Adrenal gland (tissue), 12 donors: ENCODE results near the gene GPC3. TPM values are rescaled to one million over a fixed set of nuclear protein-coding genes. Genes with fewer than 3 reads are reported as not detected.

Experiments used
- DNase-seq, 7 donors: peaks; one replicate each; pipeline ENCODE4 v3.0.0-alpha.2; 2019 to 2020
- H3K27ac ChIP-seq, 5 donors: fragments of 200-600 bp; sonication (generic) in 4 of 5; 1 replicate in 3 of 5; 2 replicates in 2 of 5; pipeline versions ENCODE4 v1.5.1 to v1.8.0; 2016 to 2020; ENCODE audit warnings: mild to moderate bottlenecking in 1 of 5
- H3K27me3 ChIP-seq: fragments of 200-600 bp; 2 replicates; pipeline ENCODE4 v1.8.0; 2021
- H3K36me3 ChIP-seq, 2 donors: fragments of 200-600 bp; replicated peaks in 1 of 2; 1 replicate in 1 of 2; 2 replicates in 1 of 2; pipeline versions ENCODE4 v1.5.1 to v1.8.0; 2018 to 2022
- H3K4me1 ChIP-seq, 2 donors: fragments of 200-600 bp; replicated peaks in 1 of 2; 1 replicate in 1 of 2; 2 replicates in 1 of 2; pipeline versions ENCODE4 v1.5.1 to v1.8.0; 2018 to 2021
- H3K4me3 ChIP-seq, 4 donors: fragments of 200-600 bp; sonication (generic) in 3 of 4; one replicate each; pipeline ENCODE4 v1.5.1; 2016 to 2018
- H3K9me3 ChIP-seq, 3 donors: fragments of 200-600 bp; sonication (generic) in 1 of 3; replicated peaks in 1 of 3; 1 replicate in 2 of 3; 2 replicates in 1 of 3; pipeline versions ENCODE4 v1.5.1 to v1.8.0; 2016 to 2021
- CTCF ChIP-seq, 6 experiments: fragments of 450-650 bp in 4 of 6; fragments of 200-600 bp in 2 of 6; sonication (generic) in 1 of 6; IDR thresholded peaks; 1 replicate in 5 of 6; 2 replicates in 1 of 6; pipeline versions ENCODE4 v1.5.1 to v1.8.0; 2016 to 2021; ENCODE audit warnings: antibody characterized with exemption in 6 of 6, mild to moderate bottlenecking in 2 of 6, moderate library complexity in 1 of 6
- POLR2A ChIP-seq, 2 donors: fragments of 450-650 bp; IDR thresholded peaks; one replicate each; pipeline ENCODE4 v1.6.1; 2017; ENCODE audit warnings: antibody characterized with exemption in 2 of 2, mild to moderate bottlenecking in 2 of 2, moderate library complexity in 1 of 2
- WGBS, 4 donors: extraction: QIAGEN DNeasy Blood & Tissue Kit in 2 of 4; methylation state at CpG; one replicate each; pipeline versions ENCODE4 v1.1.5 to v1.1.7; 2013 to 2017; 5-methylcytosine and 5-hydroxymethylcytosine counted together
- intact Hi-C, 2 donors: fragments of 100-400 bp; cut with DNase I; formaldehyde crosslinking; loops; one replicate each; pipeline versions ENCODE4 v1.14.1 to v1.15.0; 2022 to 2023
- polyA plus RNA-seq, 3 donors: library from polyadenylated mRNA; stranded (reverse); fragments of 200-250 nt in 2 of 3; fragments of 350-450 nt in 1 of 3; fragmentation: Illumina TruSeq in 1 of 3; extraction: RNeasy Lipid Tissue Mini Kit (QIAGEN cat#74804) in 1 of 3; gene quantifications; one replicate each; pipeline ENCODE4 v1.2.3, GENCODE V29; 2013 to 2014
- total RNA-seq, 9 donors: library from RNA; depleted of rRNA in 4 of 9; stranded (reverse); fragments of >200 nt in 4 of 9; fragments of 120-200 nt in 1 of 9; fragmentation: NEBNext Ultra II Directional in 1 of 9; extraction: Animal tissue kit (Norgen Biotek cat#: 25700) in 1 of 9; gene quantifications; one replicate each; pipeline versions ENCODE4 v1.1.0 to v1.2.4, GENCODE V29; 2013 to 2023
- donor health status: healthy with polysubstance abuse.
- donor health status: Bipolar disorder and iron deficiency.
- donor health status: DM: yes; HTN: yes; CAD: no.
- donor health status: DM: no; HTN: no; CAD: no.
- donor health status: DM: no; HTN: no; CAD: no.
- donor health status: DM: yes; HTN: yes; CAD: no.

The GPC3 gene
- total and polyA plus RNA-seq, 12 donors: 3.5 to 56.7 (median 20.9) TPM

- H3K27ac ChIP-seq: no peak overlapping the region
- intact Hi-C loops: no loop called here
- H3K9me3 ChIP-seq: no peaks in the 10 kb centered on the region
- H3K27me3 ChIP-seq: peaks cover 9% of the 10 kb centered on the region
- no peak for DNase-seq
- no peaks in the 10 kb centered on the region for H3K36me3 ChIP-seq
- no peak overlapping the region for H3K4me3 ChIP-seq
- no peaks in the 10 kb centered on the region for H3K4me1 ChIP-seq
- TF ChIP-seq POLR2A (IDR thresholded peaks at IDR 0.05) (no peak), CTCF (IDR thresholded peaks at IDR 0.05) (no peak)
Measured at GRCh38 chrX:133745349-133745748, 240.0 kb downstream of the GPC3 start.

- Histone ChIP-seq H3K27me3 (peaks cover 9% of the 10 kb centered on the region), H3K27ac (no peak overlapping the region), H3K4me3 (no peak overlapping the region), H3K36me3 (no peaks in the 10 kb centered on the region), H3K4me1 (no peaks in the 10 kb centered on the region), H3K9me3 (no peaks in the 10 kb centered on the region)
- TF ChIP-seq CTCF (IDR thresholded peaks at IDR 0.05) (no peak), POLR2A (IDR thresholded peaks at IDR 0.05) (no peak)
- intact Hi-C loops: no loop called here
- WGBS, 4 donors: 49 to 66% (median 55%) methylated on average over 3 of the region's 3 CpGs
- no peak for DNase-seq
Measured at GRCh38 chrX:133742602-133743305, 242.6 kb downstream of the GPC3 start.

- no peak overlapping the region for H3K27ac ChIP-seq
- no peaks in the 10 kb centered on the region for H3K4me1 ChIP-seq
- H3K27me3 ChIP-seq: peaks cover 9% of the 10 kb centered on the region
- WGBS, 4 donors: 64 to 95% (median 79%) methylated on average over 2 of the region's 2 CpGs
- no peak for TF ChIP-seq POLR2A (IDR thresholded peaks at IDR 0.05)
- no peak for TF ChIP-seq CTCF (IDR thresholded peaks at IDR 0.05)
- no peaks in the 10 kb centered on the region for H3K9me3 ChIP-seq
- intact Hi-C loops: no loop called here
- no peak overlapping the region for H3K4me3 ChIP-seq
- no peak for DNase-seq
- H3K36me3 ChIP-seq: no peaks in the 10 kb centered on the region
Measured at GRCh38 chrX:133741303-133741702, 244.1 kb downstream of the GPC3 start.

GRCh38 chrX:133726642-133727041 lies 258.8 kb downstream of the GPC3 start:
- WGBS, 4 donors: 63 to 71% (median 66%) methylated on average over 2 of the region's 2 CpGs
- Histone ChIP-seq H3K27ac (no peak overlapping the region), H3K9me3 (no peaks in the 10 kb centered on the region), H3K27me3 (peaks cover under 1% of the 10 kb centered on the region), H3K4me3 (no peak overlapping the region), H3K4me1 (no peaks in the 10 kb centered on the region), H3K36me3 (no peaks in the 10 kb centered on the region)
- no peak for TF ChIP-seq CTCF (IDR thresholded peaks at IDR 0.05)
- no peak for TF ChIP-seq POLR2A (IDR thresholded peaks at IDR 0.05)
- DNase-seq: no peak
- intact Hi-C loops: no loop called here
